Endometrium (tissue), 2 donors: ENCODE data around the gene PRKN.
"Not testable (repeated sequence)": the region's sequence is repeated elsewhere in the genome, so short reads cannot be mapped to it uniquely, and the experiment has no call there.

Experiments used
- FAIRE-seq: peaks from 2 replicates; lab custom pipeline; 2012; peaks lifted over from hg19 to GRCh38; lab: Jason Lieb, UNC
- donor health status: control.
- donor health status: control.

PRKN gene

DNA sequence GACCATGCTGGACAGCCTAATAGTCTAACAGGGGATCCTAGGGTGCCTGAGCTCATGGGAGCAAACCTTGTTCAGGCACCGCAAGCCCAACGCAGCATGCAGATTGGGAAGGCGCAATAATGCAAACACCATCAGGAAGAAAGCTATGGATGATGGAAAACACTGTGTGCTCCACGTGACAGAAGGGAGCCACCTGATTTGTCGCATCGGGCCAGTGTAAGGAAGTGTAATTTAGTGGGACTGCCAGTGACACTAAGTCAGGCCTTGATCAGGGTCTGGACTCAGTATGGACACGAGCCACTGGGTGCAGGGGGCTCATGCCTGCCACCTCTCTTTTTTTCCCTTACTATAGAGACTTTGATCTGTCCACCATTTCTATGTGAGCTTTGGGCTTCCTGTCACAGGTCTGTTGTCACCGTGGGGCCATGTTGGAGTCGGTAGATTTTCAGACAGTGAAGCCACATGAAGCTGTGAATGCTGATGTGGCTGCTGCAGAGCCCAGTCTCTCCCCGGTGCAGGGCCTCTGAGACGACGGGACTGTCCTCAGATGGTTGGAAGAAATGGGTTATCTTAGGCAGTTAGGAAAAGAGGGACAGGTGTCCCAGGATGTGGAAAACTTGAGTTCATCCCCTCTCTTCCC is 1379.5 kb downstream of the PRKN start:
- FAIRE-seq: no peak

- no peak for FAIRE-seq
These were observed 1380.4 kb downstream of the PRKN start for GRCh38 chr6:161347125-161347524.

- no peak for FAIRE-seq
These were observed 1380.8 kb downstream of the PRKN start for GRCh38 chr6:161346717-161347116.

DNA sequence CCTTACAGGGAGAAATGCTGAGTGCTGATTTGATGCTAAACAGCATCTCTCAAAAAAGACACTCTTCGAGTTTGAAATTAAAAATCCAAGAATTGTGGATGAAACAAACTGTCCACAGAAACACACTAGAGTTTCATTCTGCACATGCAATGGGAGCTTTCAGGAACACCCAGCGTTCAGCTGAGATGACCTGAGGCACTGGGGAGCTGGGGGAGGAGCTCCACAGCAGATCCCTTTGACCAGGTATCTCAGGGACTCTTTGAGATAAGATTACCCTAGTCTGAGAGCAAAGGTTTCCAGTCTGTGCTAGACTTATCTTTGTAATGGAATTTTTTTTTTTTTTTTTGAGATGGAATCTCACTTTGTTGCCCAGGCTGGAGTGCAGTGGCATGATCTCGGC is 1382.9 kb downstream of the PRKN start:
- no peak for FAIRE-seq

DNA sequence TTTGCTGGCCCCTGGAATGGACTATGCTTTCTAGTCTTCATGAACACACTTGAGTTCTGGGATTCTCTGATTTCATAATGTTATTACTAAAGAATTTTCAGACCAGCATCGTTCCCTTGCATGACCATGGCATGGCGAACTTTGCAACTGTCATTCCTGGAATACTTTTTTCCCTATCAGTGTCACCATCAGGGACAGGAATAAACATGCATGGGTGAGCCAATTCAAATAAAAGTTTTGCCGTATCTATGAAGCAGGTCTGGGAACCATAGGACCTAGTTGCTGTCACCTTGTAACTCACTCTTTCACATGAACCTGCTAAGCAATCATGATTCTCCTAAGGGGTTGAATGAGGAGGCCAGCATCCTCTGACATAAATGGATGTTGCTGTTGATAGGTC is 1385.5 kb downstream of the PRKN start:
- FAIRE-seq: no peak

- FAIRE-seq: no peak
These were observed 1385.9 kb downstream of the PRKN start for GRCh38 chr6:161341638-161342037.

- FAIRE-seq: no peak
These were observed 1389.6 kb downstream of the PRKN start for GRCh38 chr6:161338015-161338414.

DNA sequence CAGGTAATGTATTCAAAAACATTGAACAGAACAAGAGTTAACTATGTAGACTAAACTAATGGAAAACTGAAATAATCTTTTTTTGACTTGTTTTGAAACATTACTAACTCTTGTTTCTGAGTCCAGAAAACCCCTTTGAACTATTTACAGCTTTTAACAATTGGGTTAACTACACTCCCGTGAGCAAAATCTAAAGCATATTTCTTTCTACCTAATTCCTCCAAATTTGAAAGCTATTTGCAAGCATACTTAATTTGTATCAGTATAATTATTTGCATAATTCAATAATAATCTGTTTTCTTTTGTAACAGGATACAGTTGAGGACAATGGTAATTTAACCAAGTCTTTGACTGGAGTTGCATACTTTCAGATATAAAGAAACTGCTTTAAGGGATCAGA is 1391.1 kb downstream of the PRKN start:
- no peak for FAIRE-seq

- FAIRE-seq: no peak
These were observed 1394.2 kb downstream of the PRKN start for GRCh38 chr6:161333410-161333809.

DNA sequence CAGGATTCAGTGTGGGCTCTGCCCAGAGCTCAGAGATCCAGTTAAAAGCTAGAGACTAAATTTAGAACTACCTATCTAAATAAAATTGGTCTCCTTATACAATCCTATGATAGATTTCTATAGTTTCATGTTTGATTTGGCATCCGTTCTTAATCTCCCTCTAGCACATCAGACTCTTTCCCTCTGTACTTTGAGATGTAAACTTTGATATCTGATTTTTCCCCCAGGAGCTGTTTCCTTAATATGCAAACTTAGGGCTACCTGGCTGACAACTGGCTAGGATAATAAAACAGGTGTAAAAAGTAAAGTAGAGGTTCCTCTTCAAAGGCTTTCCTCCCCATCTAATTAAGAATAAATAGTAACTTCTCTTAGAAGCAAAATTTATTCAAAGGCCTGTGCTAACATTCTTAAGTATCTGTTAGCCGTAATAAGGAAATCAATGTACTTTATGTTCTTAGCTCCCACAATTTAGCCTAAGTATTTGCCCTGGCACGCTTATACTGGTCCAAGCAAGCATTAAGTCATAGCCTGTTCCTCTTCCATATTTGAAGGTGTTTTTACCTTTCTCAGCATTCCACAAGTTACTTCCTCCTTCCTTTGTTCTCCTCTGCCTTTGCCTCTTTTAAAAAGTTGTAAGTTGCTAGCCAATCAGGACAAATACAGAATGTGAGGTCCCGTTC is 1396.0 kb downstream of the PRKN start:
- not testable (repeated sequence) for FAIRE-seq

GRCh38 chr6:161327360-161327953 is 1400.1 kb downstream of the PRKN start:
- no peak for FAIRE-seq

DNA sequence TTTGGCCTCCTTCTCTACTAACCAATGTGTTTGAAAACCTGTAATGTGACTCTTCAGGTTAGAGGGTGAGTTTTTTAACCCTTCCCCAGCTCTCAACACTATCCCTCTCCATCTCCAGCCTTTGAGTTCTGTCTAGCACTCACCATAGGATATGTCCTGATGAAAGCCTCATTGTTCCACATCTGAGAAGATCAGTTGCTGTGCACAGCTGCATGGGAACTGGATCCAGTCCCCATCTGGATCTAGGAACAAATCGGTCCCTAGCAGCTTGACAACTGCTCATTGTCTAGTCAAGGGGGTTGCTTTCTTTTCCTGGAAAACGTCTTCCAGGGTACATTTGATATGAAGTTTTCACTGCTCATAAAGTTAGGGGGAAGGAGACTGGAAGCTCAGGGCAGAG is 1408.3 kb downstream of the PRKN start:
- no peak for FAIRE-seq

DNA sequence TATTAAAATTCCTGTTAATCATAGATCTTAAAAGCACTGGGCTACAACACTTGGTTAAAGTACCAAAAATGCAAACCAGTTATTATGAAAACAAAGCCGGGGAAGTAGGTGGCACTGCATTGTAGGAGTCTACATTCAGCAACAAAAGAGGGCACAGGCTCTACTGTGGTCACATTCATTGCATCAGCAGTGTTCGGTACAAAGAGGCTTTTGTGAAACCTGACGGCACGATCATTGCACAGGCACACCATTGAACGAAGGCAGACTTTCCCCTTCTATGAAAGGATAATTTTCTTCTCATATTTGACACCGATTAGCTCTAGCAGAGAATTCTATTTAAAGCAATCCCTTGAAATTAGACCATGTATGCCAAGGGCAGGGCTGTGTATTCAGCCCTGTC is 1409.1 kb downstream of the PRKN start:
- FAIRE-seq: no peak

- FAIRE-seq: no peak
These were observed 1411.0 kb downstream of the PRKN start for GRCh38 chr6:161316531-161316930.

GRCh38 chr6:161315246-161315917 is 1412.2 kb downstream of the PRKN start:
- FAIRE-seq: not testable (repeated sequence)

GRCh38 chr6:161314541-161315245 is 1412.9 kb downstream of the PRKN start:
- not testable (repeated sequence) for FAIRE-seq

DNA sequence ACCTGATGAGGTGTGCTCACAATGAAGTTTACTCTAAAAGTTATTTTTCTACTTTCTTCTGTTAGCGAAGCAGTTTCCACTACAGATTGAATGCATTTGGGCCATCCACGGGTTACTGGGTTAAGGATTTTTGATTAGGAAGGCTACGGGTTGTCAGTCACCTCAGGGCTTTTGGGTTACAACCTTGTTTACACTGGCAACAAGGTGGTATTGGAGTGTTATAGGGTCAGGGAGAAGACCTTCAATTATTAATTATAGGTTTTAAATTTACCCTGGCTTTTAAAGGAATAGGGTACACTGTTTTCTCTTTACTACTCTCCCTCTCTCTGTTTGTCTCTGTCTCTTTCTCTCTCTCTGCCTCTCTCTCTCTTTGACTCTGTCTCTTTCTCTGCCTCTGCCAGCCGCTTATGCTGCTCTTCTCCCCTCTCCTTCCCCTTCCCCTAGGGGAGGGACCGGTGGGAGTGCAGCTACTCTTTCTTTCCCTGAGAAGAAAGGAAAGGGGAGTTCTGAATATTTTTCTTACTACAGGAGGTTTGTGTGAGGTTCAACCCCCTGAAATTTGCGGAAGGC is 1413.5 kb downstream of the PRKN start:
- no peak for FAIRE-seq

GRCh38 chr6:161313475-161313874 is 1414.1 kb downstream of the PRKN start:
- not testable (repeated sequence) for FAIRE-seq

DNA sequence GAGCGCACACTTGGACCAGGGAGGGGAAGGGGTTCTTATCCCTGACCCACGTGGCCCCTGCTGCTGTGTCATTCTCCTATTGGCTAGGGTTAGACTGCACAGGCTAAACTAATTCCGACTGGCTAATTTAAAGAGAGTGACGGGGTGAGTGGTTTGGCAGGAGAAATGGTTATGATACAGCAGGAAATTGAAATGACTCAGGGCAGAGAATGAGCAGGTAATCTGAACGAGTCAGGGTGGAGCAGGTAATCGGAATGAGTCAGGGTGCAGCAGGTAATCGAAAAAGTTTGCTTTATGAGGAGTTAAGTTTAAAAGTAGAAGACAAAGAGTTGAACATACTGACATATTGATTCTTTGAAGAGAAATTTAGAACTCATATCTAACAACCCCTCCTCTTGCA is 1417.8 kb downstream of the PRKN start:
- not testable (repeated sequence) for FAIRE-seq

- no peak for FAIRE-seq
These were observed 1419.4 kb downstream of the PRKN start for GRCh38 chr6:161308075-161308655.

GRCh38 chr6:161305860-161306259 is 1421.7 kb downstream of the PRKN start:
- no peak for FAIRE-seq
